PC-3 (cell line): Measurements from ENCODE around the gene EPM2A. TPM values are rescaled to one million over a fixed set of nuclear protein-coding genes. Genes with fewer than 3 reads are reported as not detected.
"Not testable (repeated sequence)": the region's sequence is repeated elsewhere in the genome, so short reads cannot be mapped to it uniquely, and the experiment has no call there.

Experiments
- ATAC-seq: fragments of 200-7000 bp; cut with Tn5 transposase; 2 replicates; pipeline ENCODE4 v1.9.1; 2020; ENCODE audit warnings: mild to moderate bottlenecking, moderate library complexity
- BruUV-seq: library from RNA; stranded (reverse); fragments of 400-500 nt; replicated peaks from 2 replicates; lab custom pipeline; 2021; lab: Mats Ljungman, UMichigan
- CTCF ChIA-PET: fragments of 300-600 bp; sonication (Branson Sonifier 250); formaldehyde crosslinking; loops from one replicate; lab custom pipeline; 2022; ENCODE audit warnings: antibody characterized with exemption; lab: Charles Lee
- POLR2A ChIA-PET: fragments of 300-600 bp; sonication (Branson Sonifier 250); formaldehyde crosslinking; loops from one replicate; lab custom pipeline; 2022; ENCODE audit warnings: antibody characterized with exemption; ENCODE audit not compliant: unreplicated experiment; lab: Charles Lee
- DNase-seq: peaks from one replicate; pipeline ENCODE4 v3.0.0-alpha.2; 2015
- H2AFZ ChIP-seq: fragments of 300-600 bp; sonication (generic); 2 replicates; pipeline ENCODE4 v1.6.0; 2016; ENCODE audit warnings: antibody characterized with exemption, low read length
- H3F3A ChIP-seq: fragments of 300-600 bp; sonication (generic); one replicate; pipeline ENCODE4 v1.6.0; 2017; ENCODE audit warnings: antibody characterized with exemption, low read length, control low read depth, mild to moderate bottlenecking; ENCODE audit not compliant: unreplicated experiment
- H3K27ac ChIP-seq: fragments of 300-600 bp; sonication (generic); 2 replicates; pipeline ENCODE4 v1.5.1; 2016; ENCODE audit warnings: mild to moderate bottlenecking, low read length
- H3K27me3 ChIP-seq: fragments of 300-600 bp; sonication (generic); 2 replicates; pipeline ENCODE4 v1.6.1; 2016; ENCODE audit warnings: low read length, mixed read lengths
- H3K36me3 ChIP-seq: fragments of 300-600 bp; sonication (generic); 2 replicates; pipeline ENCODE4 v1.6.1; 2016; ENCODE audit warnings: low read depth, mixed run types, low read length, mixed read lengths
- H3K4me1 ChIP-seq: fragments of 300-600 bp; sonication (generic); 2 replicates; pipeline ENCODE4 v1.5.1; 2016; ENCODE audit warnings: low read length; ENCODE audit not compliant: insufficient read depth
- H3K4me2 ChIP-seq: fragments of 300-600 bp; sonication (generic); 2 replicates; pipeline ENCODE4 v1.6.0; 2016; ENCODE audit warnings: low read length
- H3K4me3 ChIP-seq: fragments of 300-600 bp; sonication (generic); 2 replicates; pipeline ENCODE4 v1.5.1; 2016; ENCODE audit warnings: mild to moderate bottlenecking, low read length, mixed read lengths
- H3K79me2 ChIP-seq: fragments of 300-600 bp; sonication (generic); 2 replicates; pipeline ENCODE4 v1.6.1; 2017; ENCODE audit warnings: low read length, mixed read lengths
- H3K9ac ChIP-seq: fragments of 300-600 bp; sonication (generic); 2 replicates; pipeline ENCODE4 v1.6.0; 2016; ENCODE audit warnings: mild to moderate bottlenecking, low read length
- H3K9me2 ChIP-seq: fragments of 300-600 bp; sonication (generic); replicated peaks from 2 replicates; pipeline ENCODE4 v1.6.1; 2016; ENCODE audit warnings: mixed run types, low read length, mixed read lengths
- H3K9me3 ChIP-seq: fragments of 300-600 bp; sonication (generic); 2 replicates; pipeline ENCODE4 v1.6.1; 2016; ENCODE audit warnings: low read length, mixed read lengths
- H4K20me1 ChIP-seq: fragments of 300-600 bp; sonication (generic); 2 replicates; pipeline ENCODE4 v1.6.1; 2016; ENCODE audit warnings: low read length, mixed read lengths
- EZH2 ChIP-seq: fragments of 300-600 bp; sonication (generic); IDR thresholded peaks from one replicate; pipeline ENCODE4 v1.6.1; 2017; ENCODE audit warnings: antibody characterized with exemption, mild to moderate bottlenecking, low read length; ENCODE audit not compliant: unreplicated experiment
- EZH2phosphoT487 ChIP-seq: fragments of 300-600 bp; sonication (generic); IDR thresholded peaks from 2 replicates; pipeline ENCODE4 v1.6.1; 2018; ENCODE audit warnings: mild to moderate bottlenecking, antibody characterized with exemption, low read length, borderline replicate concordance
- intact Hi-C: fragments of 100-400 bp; cut with micrococcal nuclease; formaldehyde crosslinking; loops from 2 replicates; pipeline ENCODE4 v1.9.0; 2023
- total RNA-seq: library from RNA; depleted of rRNA; stranded (reverse); fragments of >200 nt; gene quantifications from 2 replicates; pipeline ENCODE4 v1.2.3, GENCODE V29; 2014
- TF ChIP-seq, protein P1 (sequence below): fragments of 300-600 bp; sonication (generic); conservative IDR thresholded peaks from 2 replicates; pipeline ENCODE4 v1.5.1; 2017; ENCODE audit warnings: antibody characterized with exemption, low read depth, mild to moderate bottlenecking, low read length

Gene EPM2A
- total RNA-seq, 1 experiment from 2014 or later: 2.9 TPM

- H2AFZ ChIP-seq: no peak overlapping the region
- H3K9me3 ChIP-seq: peaks cover 10% of the 10 kb centered on the region
- no peak overlapping the region for H3K4me2 ChIP-seq
- ChIA-PET CTCF (no interaction called here), POLR2A (no interaction called here)
- H3K4me3 ChIP-seq: no peak overlapping the region
- H3K4me1 ChIP-seq: 0 out of 2 replicates have a peak, but pooled peaks cover 6% of the 10 kb centered on the region
- BruUV-seq: no TSS peak
- H3K27me3 ChIP-seq: no peaks in the 10 kb centered on the region
- no peaks in the 10 kb centered on the region for H3K79me2 ChIP-seq
- H4K20me1 ChIP-seq: no peaks in the 10 kb centered on the region
- peaks cover 7% of the 10 kb centered on the region; the same call in 1 of the 2 replicates for H3K36me3 ChIP-seq
- intact Hi-C loops: no loop called here
- no peak overlapping the region for H3K27ac ChIP-seq
- ATAC-seq: no peak
- DNase-seq: no peak
- H3K9ac ChIP-seq: no peak overlapping the region
- no peaks in the 10 kb centered on the region for H3F3A ChIP-seq
- no peak for TF ChIP-seq EZH2
- TF ChIP-seq EZH2phosphoT487: no peak
- TF ChIP-seq, protein P1, sequence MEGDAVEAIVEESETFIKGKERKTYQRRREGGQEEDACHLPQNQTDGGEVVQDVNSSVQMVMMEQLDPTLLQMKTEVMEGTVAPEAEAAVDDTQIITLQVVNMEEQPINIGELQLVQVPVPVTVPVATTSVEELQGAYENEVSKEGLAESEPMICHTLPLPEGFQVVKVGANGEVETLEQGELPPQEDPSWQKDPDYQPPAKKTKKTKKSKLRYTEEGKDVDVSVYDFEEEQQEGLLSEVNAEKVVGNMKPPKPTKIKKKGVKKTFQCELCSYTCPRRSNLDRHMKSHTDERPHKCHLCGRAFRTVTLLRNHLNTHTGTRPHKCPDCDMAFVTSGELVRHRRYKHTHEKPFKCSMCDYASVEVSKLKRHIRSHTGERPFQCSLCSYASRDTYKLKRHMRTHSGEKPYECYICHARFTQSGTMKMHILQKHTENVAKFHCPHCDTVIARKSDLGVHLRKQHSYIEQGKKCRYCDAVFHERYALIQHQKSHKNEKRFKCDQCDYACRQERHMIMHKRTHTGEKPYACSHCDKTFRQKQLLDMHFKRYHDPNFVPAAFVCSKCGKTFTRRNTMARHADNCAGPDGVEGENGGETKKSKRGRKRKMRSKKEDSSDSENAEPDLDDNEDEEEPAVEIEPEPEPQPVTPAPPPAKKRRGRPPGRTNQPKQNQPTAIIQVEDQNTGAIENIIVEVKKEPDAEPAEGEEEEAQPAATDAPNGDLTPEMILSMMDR: no peak
- H3K9me2 ChIP-seq: no peaks in the 10 kb centered on the region
Measured at GRCh38 chr6:145743332-145743731, 8.0 kb upstream of the EPM2A start.

GRCh38 chr6:145742472-145742871, 7.2 kb upstream of the EPM2A start:
- BruUV-seq, H3F3A ChIP-seq, CTCF ChIA-PET, H4K20me1 ChIP-seq, H3K4me1 ChIP-seq, H3K9ac ChIP-seq, H3K27ac ChIP-seq, H3K9me2 ChIP-seq, DNase-seq, H3K9me3 ChIP-seq, ATAC-seq, H3K4me2 ChIP-seq, H3K79me2 ChIP-seq, H3K27me3 ChIP-seq, H3K4me3 ChIP-seq, POLR2A ChIA-PET, H3K36me3 ChIP-seq, intact Hi-C loops, H2AFZ ChIP-seq: not testable (repeated sequence)

- CTCF ChIA-PET, BruUV-seq, H3K4me2 ChIP-seq, H3K9me3 ChIP-seq, H3K4me1 ChIP-seq, H2AFZ ChIP-seq, H3K27ac ChIP-seq, H3F3A ChIP-seq, H4K20me1 ChIP-seq, H3K79me2 ChIP-seq, ATAC-seq, H3K36me3 ChIP-seq, DNase-seq, H3K4me3 ChIP-seq, H3K27me3 ChIP-seq, H3K9ac ChIP-seq, intact Hi-C loops, POLR2A ChIA-PET, H3K9me2 ChIP-seq: not testable (repeated sequence)
Measured at GRCh38 chr6:145739685-145740084, 4.4 kb upstream of the EPM2A start.

- ATAC-seq (no peak), DNase-seq (no peak)
- CTCF ChIA-PET: no interaction called here
- Histone ChIP-seq H3K4me1 (peaks cover 13% of the 10 kb centered on the region; the same call in 1 of the 2 replicates), H3K27ac (no peak overlapping the region), H2AFZ (no peak overlapping the region), H3K27me3 (no peaks in the 10 kb centered on the region), H3K4me3 (no peak overlapping the region), H3K9ac (no peak overlapping the region), H3K9me2 (no peaks in the 10 kb centered on the region), H4K20me1 (no peaks in the 10 kb centered on the region), H3K9me3 (no peaks in the 10 kb centered on the region), H3K4me2 (no peak overlapping the region), H3K36me3 (no peaks in the 10 kb centered on the region), H3K79me2 (no peaks in the 10 kb centered on the region), H3F3A (no peaks in the 10 kb centered on the region)
- no TSS peak for BruUV-seq
- TF ChIP-seq, protein P1: no peak
- TF ChIP-seq EZH2 (no peak), EZH2phosphoT487 (no peak)
- intact Hi-C loops: no loop called here
- POLR2A ChIA-PET: no interaction called here
Measured at GRCh38 chr6:145738265-145738664, 2.9 kb upstream of the EPM2A start.
